ENCODE data around the gene LEFTY1. TPM values are rescaled to one million over a fixed set of nuclear protein-coding genes. Genes with fewer than 3 reads are reported as not detected.

The LEFTY1 gene
- total RNA-seq, 1 experiment from 2014 or later = not detected

DNA sequence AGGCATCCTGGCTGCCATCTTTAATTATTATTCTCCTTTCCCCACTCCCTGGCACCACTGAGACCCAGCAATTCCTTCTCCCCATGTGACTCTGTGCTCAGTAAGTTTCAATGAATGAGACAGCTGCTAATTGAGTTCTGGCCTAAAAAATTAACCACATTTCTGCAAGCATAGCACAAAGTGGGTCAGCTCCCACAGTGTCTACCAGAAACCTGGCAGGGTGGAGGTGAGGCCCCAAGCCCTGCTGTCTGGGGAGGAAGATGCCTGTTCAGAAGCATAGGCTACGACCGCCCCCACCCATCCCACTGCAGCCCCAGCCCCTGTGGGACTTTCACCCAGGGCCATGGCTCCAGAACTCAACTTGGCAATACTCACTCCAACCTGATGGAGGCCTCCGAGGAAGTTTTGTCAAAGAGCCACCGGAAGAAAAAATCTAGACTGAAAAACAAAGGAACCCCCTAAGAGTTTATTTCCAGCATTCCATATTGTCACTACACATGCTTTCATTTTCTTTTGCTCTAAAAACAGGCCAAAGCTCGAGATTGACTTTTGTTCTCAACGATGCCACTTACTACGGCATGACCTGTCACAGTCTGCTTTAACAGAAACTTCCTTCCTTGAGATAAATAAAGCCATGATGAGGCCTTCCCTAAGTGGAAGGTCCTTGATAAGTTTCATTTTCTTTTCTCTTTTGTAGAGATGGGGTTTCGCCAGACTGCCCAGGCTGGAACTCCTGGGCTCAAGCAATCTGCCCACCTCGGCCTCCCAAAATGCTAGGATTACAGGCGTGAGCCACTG is 33.2 kb downstream of the LEFTY1 start:
- Histone ChIP-seq H3K4me1 (no peaks in the 10 kb centered on the region), H3K36me3 (ENCODE audit: control insufficient read depth, insufficient read depth, low read length) (peaks cover 11% of the 10 kb centered on the region), H3K4me3 (ENCODE audit: low read depth, low read length) (no peak overlapping the region), H3K9me3 (no peaks in the 10 kb centered on the region), H3K27me3 (replicated peaks; ENCODE audit: control insufficient read depth, insufficient read depth, low read length) (no peaks in the 10 kb centered on the region)
- no TSS peak for BruUV-seq (replicated peaks)
- Mint-ChIP-seq H3K9me3 (ENCODE audit: unreplicated experiment) (no peaks in the 10 kb centered on the region), H3K27ac (ENCODE audit: unreplicated experiment) (no peak overlapping the region), H3K4me1 (ENCODE audit: low read depth, unreplicated experiment) (no peaks in the 10 kb centered on the region), H3K36me3 (ENCODE audit: insufficient read depth, unreplicated experiment) (peaks cover 76% of the 10 kb centered on the region), H3K27me3 (ENCODE audit: insufficient read depth, unreplicated experiment) (no peaks in the 10 kb centered on the region), H3K4me3 (ENCODE audit: unreplicated experiment) (no peak overlapping the region)
- ChIA-PET POLR2A (no interaction called here), CTCF (no interaction called here)
- intact Hi-C loops (cut with micrococcal nuclease; ENCODE audit: unreplicated experiment) = no loop called here
- DNase-seq = no peak
- TF ChIP-seq, protein P1, sequence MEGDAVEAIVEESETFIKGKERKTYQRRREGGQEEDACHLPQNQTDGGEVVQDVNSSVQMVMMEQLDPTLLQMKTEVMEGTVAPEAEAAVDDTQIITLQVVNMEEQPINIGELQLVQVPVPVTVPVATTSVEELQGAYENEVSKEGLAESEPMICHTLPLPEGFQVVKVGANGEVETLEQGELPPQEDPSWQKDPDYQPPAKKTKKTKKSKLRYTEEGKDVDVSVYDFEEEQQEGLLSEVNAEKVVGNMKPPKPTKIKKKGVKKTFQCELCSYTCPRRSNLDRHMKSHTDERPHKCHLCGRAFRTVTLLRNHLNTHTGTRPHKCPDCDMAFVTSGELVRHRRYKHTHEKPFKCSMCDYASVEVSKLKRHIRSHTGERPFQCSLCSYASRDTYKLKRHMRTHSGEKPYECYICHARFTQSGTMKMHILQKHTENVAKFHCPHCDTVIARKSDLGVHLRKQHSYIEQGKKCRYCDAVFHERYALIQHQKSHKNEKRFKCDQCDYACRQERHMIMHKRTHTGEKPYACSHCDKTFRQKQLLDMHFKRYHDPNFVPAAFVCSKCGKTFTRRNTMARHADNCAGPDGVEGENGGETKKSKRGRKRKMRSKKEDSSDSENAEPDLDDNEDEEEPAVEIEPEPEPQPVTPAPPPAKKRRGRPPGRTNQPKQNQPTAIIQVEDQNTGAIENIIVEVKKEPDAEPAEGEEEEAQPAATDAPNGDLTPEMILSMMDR (IDR thresholded peaks at IDR 0.05; ENCODE audit: insufficient read depth in 1 of 2, low read depth in 1 of 2, low read length in 1 of 2, severe bottlenecking in 1 of 2, unreplicated experiment in 1 of 2) = no peak

DNA sequence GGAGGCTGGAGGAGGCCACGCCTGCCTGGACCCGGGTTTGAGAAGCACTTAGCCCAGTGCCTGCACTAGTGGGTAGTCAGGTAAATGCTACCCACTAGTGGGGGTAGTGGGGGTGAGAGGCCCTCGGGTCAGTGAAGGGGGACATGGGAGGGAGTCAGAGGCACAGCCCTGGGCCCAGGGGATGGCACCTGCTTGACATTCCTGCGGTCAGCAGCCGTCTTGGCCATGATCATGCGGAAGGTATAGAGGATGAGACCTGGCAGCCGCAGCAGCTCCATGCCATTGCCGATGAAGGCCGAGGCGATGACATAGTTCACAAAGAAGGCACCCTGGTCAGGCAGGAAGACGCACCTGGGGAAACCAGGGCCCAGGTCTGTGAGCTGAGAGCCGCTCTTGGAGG is 35.5 kb downstream of the LEFTY1 start:
- CTCF ChIA-PET = no interaction called here
- Histone ChIP-seq H3K36me3 (ENCODE audit: control insufficient read depth, insufficient read depth, low read length) (peaks cover 9% of the 10 kb centered on the region), H3K4me1 (no peaks in the 10 kb centered on the region), H3K4me3 (ENCODE audit: low read depth, low read length) (no peak overlapping the region), H3K27me3 (replicated peaks; ENCODE audit: control insufficient read depth, insufficient read depth, low read length) (no peaks in the 10 kb centered on the region), H3K9me3 (no peaks in the 10 kb centered on the region)
- Mint-ChIP-seq H3K4me3 (ENCODE audit: unreplicated experiment) (no peak overlapping the region), H3K27ac (ENCODE audit: unreplicated experiment) (no peak overlapping the region), H3K4me1 (ENCODE audit: low read depth, unreplicated experiment) (no peaks in the 10 kb centered on the region), H3K9me3 (ENCODE audit: unreplicated experiment) (no peaks in the 10 kb centered on the region), H3K36me3 (ENCODE audit: insufficient read depth, unreplicated experiment) (peaks cover 83% of the 10 kb centered on the region), H3K27me3 (ENCODE audit: insufficient read depth, unreplicated experiment) (no peaks in the 10 kb centered on the region)
- TF ChIP-seq, protein P1 (IDR thresholded peaks at IDR 0.05; ENCODE audit: insufficient read depth in 1 of 2, low read depth in 1 of 2, low read length in 1 of 2, severe bottlenecking in 1 of 2, unreplicated experiment in 1 of 2) = no peak
- DNase-seq = no peak
- POLR2A ChIA-PET = no interaction called here
- intact Hi-C loops (cut with micrococcal nuclease; ENCODE audit: unreplicated experiment) = no loop called here
- no TSS peak for BruUV-seq (replicated peaks)

- no peak for DNase-seq
- Histone ChIP-seq H3K36me3 (ENCODE audit: control insufficient read depth, insufficient read depth, low read length) (peaks cover 9% of the 10 kb centered on the region), H3K9me3 (no peaks in the 10 kb centered on the region), H3K27me3 (replicated peaks; ENCODE audit: control insufficient read depth, insufficient read depth, low read length) (no peaks in the 10 kb centered on the region), H3K4me1 (no peaks in the 10 kb centered on the region), H3K4me3 (ENCODE audit: low read depth, low read length) (no peak overlapping the region)
- intact Hi-C loops (cut with micrococcal nuclease; ENCODE audit: unreplicated experiment) = no loop called here
- CTCF ChIA-PET = no interaction called here
- no peaks in the 10 kb centered on the region for H3K27me3 Mint-ChIP-seq (ENCODE audit: insufficient read depth, unreplicated experiment)
- no peak overlapping the region for H3K4me3 Mint-ChIP-seq (ENCODE audit: unreplicated experiment)
- H3K9me3 Mint-ChIP-seq (ENCODE audit: unreplicated experiment) = no peaks in the 10 kb centered on the region
- BruUV-seq (replicated peaks) = no TSS peak
- TF ChIP-seq, protein P1 (IDR thresholded peaks at IDR 0.05; ENCODE audit: insufficient read depth in 1 of 2, low read depth in 1 of 2, low read length in 1 of 2, severe bottlenecking in 1 of 2, unreplicated experiment in 1 of 2) = no peak
- H3K36me3 Mint-ChIP-seq (ENCODE audit: insufficient read depth, unreplicated experiment) = peaks cover 84% of the 10 kb centered on the region
- POLR2A ChIA-PET = interaction anchor here (0.6 kb wide), 1 partner anchor 19 kb away, joined by 4 read pairs; no protein-coding TSS in a partner anchor
- H3K4me1 Mint-ChIP-seq (ENCODE audit: low read depth, unreplicated experiment) = no peaks in the 10 kb centered on the region
- H3K27ac Mint-ChIP-seq (ENCODE audit: unreplicated experiment) = no peak overlapping the region
Measured at GRCh38 chr1:225852413-225853124, 36.4 kb downstream of the LEFTY1 start.

All from Caco-2 (cell line).